HEK293T (cell line): ENCODE results near the gene CFAP299.

ENCODE experiments used
- ARNT ChIP-seq: fragments of 450-650 bp; IDR thresholded peaks from 2 replicates; pipeline ENCODE4 v1.6.1; 2017; ENCODE audit warnings: mild to moderate bottlenecking
- PKNOX1 ChIP-seq: fragments of 450-650 bp; IDR thresholded peaks from 2 replicates; pipeline ENCODE4 v1.6.1; 2016
- TARDBP ChIP-seq: fragments of 450-650 bp; IDR thresholded peaks from 2 replicates; pipeline ENCODE4 v1.6.1; 2016

GRCh38 chr4:80452768-80453167 is 117.2 kb downstream of the CFAP299 start:
- TF ChIP-seq TARDBP, result no peak
- no peak for TF ChIP-seq PKNOX1
- TF ChIP-seq ARNT, result no peak
